Stomach smooth muscle (tissue), 2 donors: ENCODE results near the gene CERS3.

Experiments
- H3K27ac ChIP-seq: one replicate; pipeline ENCODE4 v1.7.0; 2013; ENCODE audit warnings: mild to moderate bottlenecking, low read length, inconsistent platforms
- H3K27me3 ChIP-seq, 2 donors: one replicate each; pipeline ENCODE4 v1.7.0; 2013; ENCODE audit warnings: low read length in 2 of 2; ENCODE audit not compliant: insufficient read depth in 2 of 2, control insufficient read depth in 1 of 2
- H3K36me3 ChIP-seq, 2 donors: one replicate each; pipeline ENCODE4 v1.7.0; 2013; ENCODE audit warnings: low read length in 2 of 2; ENCODE audit not compliant: control insufficient read depth in 2 of 2, insufficient read depth in 2 of 2
- H3K4me1 ChIP-seq: one replicate; pipeline ENCODE4 v1.7.0; 2013; ENCODE audit warnings: low read length; ENCODE audit not compliant: control insufficient read depth, insufficient read depth
- H3K4me3 ChIP-seq, 2 donors: one replicate each; pipeline ENCODE4 v1.7.0; 2013; ENCODE audit warnings: low read length in 2 of 2
- H3K9ac ChIP-seq, 2 donors: one replicate each; pipeline ENCODE4 v1.7.0; 2013; ENCODE audit warnings: low read length in 2 of 2, mild to moderate bottlenecking in 1 of 2
- H3K9me3 ChIP-seq, 2 donors: one replicate each; pipeline ENCODE4 v1.7.0; 2013; ENCODE audit warnings: low read length in 2 of 2; ENCODE audit not compliant: control insufficient read depth in 2 of 2
- donor health status: healthy.
- donor health status: Pancreatic carcinoma.

Gene CERS3

DNA sequence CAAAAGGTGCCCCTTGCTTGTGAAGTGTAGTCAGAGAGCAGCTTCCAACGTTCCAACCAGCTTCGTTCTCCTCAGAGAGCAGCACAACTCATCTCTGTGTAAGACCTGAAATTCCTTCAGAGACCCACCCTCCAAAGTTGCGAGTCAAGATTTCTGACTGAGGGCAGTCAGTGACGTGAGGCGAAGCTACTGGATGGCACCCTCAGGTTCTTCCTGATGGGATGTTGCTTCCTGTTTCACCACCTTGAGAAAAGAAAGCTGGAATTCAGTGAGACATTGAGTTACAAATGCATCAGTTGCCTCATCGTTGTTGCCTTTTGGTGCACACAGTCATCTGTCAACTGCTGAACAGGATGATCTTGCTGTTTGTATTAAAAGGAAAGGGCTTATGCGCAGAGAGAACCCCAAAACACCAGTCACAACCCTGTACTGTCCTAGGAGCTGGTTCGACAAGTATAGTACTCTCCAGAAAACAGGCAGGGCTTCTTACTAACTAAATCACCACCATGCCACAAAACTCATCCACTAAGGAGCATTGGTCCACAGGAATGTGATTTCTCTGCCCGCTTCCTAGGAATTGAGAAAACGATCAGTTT is at the start of gene CERS3:
CERS3 (minus strand) TSS at position 118 of the 596 bp plus-strand sequence. CDS start 27,101 bp downstream, outside the sequence.
- Histone ChIP-seq H3K4me1 (peaks cover 4% of the 10 kb centered on the region), H3K27ac (no peak within 1 kb of the TSS), H3K9ac (no peak within 1 kb of the TSS), H3K9me3 (no peaks in the 10 kb centered on the region), H3K27me3 (no peaks in the 10 kb centered on the region), H3K36me3 (no peaks in the 10 kb centered on the region), H3K4me3 (no peak within 1 kb of the TSS)

DNA sequence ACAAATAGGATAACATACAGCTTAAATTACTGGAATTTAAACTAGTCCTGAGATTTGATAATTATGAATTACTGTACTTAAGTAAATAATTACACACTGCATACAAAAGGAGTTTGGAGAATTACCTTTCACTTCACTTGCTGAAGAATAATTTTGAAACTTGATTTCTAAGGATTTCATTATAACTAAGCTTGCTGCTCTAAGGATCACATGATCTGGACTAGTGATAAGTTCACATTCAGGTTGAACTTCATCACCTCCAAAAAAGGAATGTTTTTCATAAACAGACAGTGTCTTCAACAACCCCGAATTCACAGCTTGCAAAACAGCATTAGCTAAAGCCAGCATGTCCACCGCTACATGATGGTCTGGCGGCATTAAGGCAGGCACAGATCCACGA is 44.8 kb upstream of the CERS3 start:
- H3K27me3 ChIP-seq, result no peaks in the 10 kb centered on the region
- peaks cover 8 to 10% of the 10 kb centered on the region in 2 donors for H3K36me3 ChIP-seq
- H3K27ac ChIP-seq, result no peak overlapping the region
- H3K4me1 ChIP-seq, result no peaks in the 10 kb centered on the region
- H3K9me3 ChIP-seq, result no peaks in the 10 kb centered on the region
- no peak overlapping the region for H3K4me3 ChIP-seq
- H3K9ac ChIP-seq, result no peak overlapping the region

DNA sequence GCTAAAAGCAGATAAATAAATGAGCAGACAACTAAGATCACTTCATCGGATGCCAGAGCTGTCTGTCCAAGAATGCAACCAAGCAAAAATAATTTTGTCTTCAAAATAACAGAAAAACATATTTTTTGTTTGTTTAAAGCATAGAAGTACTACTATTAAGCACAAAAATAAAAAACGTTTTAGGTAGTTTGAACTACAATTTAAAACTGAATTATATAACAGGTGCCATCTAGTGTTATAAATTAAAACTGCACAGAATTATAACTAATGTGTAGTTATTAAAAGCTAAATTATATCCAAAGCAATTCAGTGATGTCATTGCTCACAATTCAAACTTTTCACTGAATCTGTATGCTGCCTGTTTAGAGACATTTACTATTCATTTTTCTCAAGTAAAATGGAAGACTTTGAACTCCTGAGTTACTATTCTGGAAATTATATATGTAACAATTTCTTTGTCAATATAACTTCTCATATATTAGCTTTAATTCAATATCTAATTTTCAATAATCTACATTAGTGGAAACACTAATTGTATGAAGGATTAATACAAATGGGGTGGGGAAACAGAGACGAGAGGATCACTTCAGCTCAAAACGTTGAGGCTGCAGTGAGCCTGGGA is 43.7 kb upstream of the CERS3 start:
- H3K27ac ChIP-seq, result no peak overlapping the region
- no peak overlapping the region for H3K4me3 ChIP-seq
- H3K27me3 ChIP-seq, result no peaks in the 10 kb centered on the region
- H3K36me3 ChIP-seq, result peaks cover 10 to 13% of the 10 kb centered on the region in 2 donors
- no peaks in the 10 kb centered on the region for H3K9me3 ChIP-seq
- H3K4me1 ChIP-seq, result no peaks in the 10 kb centered on the region
- no peak overlapping the region for H3K9ac ChIP-seq

DNA sequence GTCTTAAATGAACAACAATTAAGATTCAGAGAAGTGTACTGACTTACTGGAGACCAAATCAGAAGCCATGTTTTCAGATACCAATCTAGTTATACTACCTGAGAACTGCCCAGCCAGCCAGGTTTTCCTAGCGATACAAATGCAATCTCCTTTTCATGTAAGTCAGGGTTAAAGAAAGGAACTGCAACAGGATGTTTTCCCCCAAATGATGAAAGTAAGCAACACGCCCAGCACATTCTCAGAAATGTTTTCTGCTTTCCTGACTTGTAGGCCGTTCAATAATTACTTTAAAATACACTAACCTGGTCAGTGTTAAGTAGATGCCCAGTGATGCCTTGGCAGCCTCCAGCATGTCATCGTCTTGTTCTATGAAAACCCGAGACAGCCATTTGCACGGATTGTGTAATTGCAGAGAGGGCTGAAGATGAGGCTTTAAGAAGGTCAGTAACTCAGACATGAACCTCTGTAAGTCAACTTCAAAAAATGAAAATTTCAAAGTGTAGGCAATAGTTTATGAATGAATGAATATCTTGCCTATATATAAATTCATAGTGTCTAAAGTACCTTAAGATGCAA is 42.9 kb upstream of the CERS3 start:
- Histone ChIP-seq H3K27me3 (no peaks in the 10 kb centered on the region), H3K9me3 (no peaks in the 10 kb centered on the region), H3K36me3 (peaks cover 10 to 13% of the 10 kb centered on the region in 2 donors), H3K27ac (no peak overlapping the region), H3K9ac (no peak overlapping the region), H3K4me1 (no peaks in the 10 kb centered on the region), H3K4me3 (no peak overlapping the region)

DNA sequence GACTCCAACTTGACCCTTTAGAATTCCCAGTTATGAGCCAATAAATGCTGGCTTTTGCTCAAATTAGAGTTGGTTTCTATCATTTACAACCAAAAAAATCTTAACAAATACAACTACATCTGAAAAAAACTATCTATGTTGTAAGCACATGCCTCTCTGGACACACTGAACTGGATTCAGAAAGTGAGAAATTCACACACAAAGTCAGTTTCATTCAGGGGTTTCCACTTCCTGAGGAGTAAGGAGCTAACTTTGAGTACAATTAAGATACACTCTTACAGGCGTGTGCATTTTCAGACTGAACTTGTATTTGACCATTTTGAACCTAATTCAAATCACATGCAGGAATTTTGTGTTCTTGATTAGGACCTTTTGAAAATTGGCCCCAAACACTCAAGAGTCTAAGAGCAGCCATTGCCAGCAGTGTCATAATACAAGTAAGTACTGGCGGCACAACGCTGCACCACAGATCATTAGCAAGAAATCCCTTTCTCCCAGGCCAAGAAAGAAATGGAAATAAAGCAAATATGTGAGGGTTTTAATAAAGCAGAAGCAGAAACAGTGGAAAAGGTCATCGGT is 42.1 kb upstream of the CERS3 start:
- Histone ChIP-seq H3K36me3 (peaks cover 10 to 16% of the 10 kb centered on the region in 2 donors), H3K9ac (no peak overlapping the region), H3K4me1 (no peaks in the 10 kb centered on the region), H3K9me3 (no peaks in the 10 kb centered on the region), H3K27me3 (no peaks in the 10 kb centered on the region), H3K4me3 (no peak overlapping the region), H3K27ac (no peak overlapping the region)

DNA sequence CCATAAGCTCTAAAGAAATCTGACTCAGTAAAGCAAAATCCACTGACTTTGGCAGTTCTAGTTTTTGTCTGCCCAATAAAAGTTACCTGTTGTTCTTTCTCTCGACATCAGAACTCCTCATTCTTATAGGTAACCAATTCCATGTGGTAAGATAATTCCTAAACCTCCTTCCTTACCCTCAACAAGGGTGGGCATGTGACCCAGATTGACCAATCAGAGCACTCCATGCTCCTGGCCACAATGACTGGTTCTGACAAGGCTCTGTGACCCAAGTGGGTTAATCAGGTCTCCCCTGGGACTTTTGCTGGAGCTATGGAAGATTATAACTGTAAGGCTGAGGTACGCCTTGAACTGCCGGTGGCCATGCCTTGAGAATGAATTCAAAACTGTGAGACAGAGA is 41.5 kb upstream of the CERS3 start:
- H3K9me3 ChIP-seq, result no peaks in the 10 kb centered on the region
- peaks cover 10 to 16% of the 10 kb centered on the region in 2 donors for H3K36me3 ChIP-seq
- no peak overlapping the region for H3K27ac ChIP-seq
- H3K4me3 ChIP-seq, result no peak overlapping the region
- no peaks in the 10 kb centered on the region for H3K27me3 ChIP-seq
- H3K4me1 ChIP-seq, result no peaks in the 10 kb centered on the region
- no peak overlapping the region for H3K9ac ChIP-seq

DNA sequence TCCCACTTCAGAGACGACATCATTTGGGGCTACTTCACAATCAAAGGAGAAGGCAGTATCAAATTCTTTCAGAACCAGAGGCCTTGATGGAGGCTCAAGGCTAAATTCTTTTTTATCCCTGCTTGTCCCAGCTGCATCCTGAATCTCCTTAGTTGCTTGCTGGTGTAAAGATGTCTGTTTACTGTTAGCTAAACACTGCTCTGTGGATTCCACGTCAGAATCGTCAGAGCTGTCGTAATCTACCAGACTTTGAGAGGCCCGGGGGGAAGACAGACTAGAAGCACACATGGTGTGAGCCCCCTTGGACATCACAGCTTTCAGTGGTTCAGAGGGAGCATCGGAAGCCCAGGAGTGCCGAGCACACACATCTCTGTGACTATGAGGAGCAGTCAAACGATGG is 40.6 kb upstream of the CERS3 start:
- no peak overlapping the region for H3K27ac ChIP-seq

DNA sequence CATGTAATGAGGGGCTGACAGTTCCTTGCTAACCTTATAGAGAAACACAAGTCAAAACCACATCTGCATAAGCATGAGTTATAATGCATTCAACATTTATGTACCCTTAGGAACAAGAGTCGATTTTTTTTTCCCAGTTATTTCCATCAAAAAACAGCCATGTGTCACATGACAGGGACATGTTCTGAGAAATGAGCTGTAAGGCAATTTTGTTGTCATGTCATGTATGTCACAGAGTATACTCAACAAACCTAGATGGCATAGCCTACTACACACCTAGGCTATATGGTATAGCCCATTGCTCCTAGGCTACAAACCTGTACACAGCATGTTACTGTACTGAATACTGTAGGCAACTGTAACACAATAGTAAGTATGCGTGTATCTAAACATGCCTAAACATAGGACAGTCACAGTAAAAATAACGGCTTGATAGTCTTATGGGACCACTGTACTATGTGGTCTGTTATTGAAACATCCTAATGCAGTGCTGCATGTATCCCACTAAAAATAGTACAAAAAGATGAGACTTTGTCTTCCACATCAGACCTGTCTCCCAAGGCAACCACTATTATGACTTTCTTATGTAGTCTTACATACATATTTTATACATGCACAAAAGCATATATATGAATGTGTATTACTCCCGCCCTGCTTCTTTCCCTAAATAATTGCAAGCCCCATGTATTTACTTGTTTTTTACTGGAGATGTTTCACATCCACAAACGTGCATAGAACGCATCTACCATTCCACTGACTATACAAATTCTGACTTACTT is 38.3 kb upstream of the CERS3 start:
- Histone ChIP-seq H3K27ac (no peak overlapping the region), H3K4me1 (no peaks in the 10 kb centered on the region), H3K9me3 (no peaks in the 10 kb centered on the region), H3K36me3 (peaks cover 6 to 10% of the 10 kb centered on the region in 2 donors), H3K9ac (no peak overlapping the region), H3K4me3 (no peak overlapping the region), H3K27me3 (no peaks in the 10 kb centered on the region)

More for the DNA sequence above, 40.6 kb upstream of the CERS3 start:
- no peaks in the 10 kb centered on the region for H3K4me1 ChIP-seq
- no peaks in the 10 kb centered on the region for H3K27me3 ChIP-seq
- no peaks in the 10 kb centered on the region for H3K9me3 ChIP-seq
- no peak overlapping the region for H3K4me3 ChIP-seq
- H3K9ac ChIP-seq, result no peak overlapping the region
- H3K36me3 ChIP-seq, result peaks cover 10 to 16% of the 10 kb centered on the region in 2 donors

DNA sequence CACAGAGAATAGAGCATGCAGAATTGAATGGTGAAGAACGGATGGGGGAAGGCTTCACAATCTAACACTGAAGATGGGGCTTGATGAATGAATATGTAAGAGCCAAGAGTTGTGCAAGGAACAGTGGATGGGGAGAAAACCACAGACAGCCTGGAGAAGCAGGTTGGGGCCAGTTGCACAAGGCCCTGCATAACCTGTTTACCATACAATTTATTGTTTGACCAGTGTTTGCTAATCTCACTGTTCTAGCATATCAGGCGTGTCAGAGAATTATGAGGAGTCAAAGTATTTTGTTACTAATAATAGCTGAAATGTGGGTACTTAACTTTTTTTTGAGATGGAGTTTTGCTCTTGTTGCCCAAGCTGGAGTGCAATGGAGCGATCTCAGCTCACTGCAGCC is 36.8 kb upstream of the CERS3 start:
- no peaks in the 10 kb centered on the region for H3K4me1 ChIP-seq

DNA sequence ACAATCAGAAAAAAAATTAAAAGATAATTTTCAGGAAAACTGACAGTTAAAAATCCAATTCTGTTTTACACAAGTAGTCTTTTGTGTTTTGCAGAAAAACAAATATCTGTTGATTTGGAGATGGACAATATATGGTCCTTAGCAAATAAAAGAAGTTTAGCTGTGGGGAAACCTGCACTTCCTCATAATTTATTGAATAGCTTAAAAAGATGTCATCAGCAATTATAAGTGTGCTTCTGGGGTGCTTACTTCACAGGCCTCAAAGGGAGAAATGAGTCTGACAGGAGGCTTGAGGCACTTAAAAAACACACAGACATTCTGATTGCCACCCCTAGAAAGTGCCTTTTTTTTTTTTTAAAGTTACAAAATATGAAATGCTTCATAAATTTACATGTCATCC is 31.6 kb upstream of the CERS3 start:
- Histone ChIP-seq H3K36me3 (no peaks in the 10 kb centered on the region), H3K4me1 (no peaks in the 10 kb centered on the region), H3K9me3 (no peaks in the 10 kb centered on the region), H3K4me3 (no peak overlapping the region), H3K9ac (no peak overlapping the region), H3K27me3 (no peaks in the 10 kb centered on the region), H3K27ac (no peak overlapping the region)

More for the DNA sequence above, 36.8 kb upstream of the CERS3 start:
- no peaks in the 10 kb centered on the region for H3K27me3 ChIP-seq
- H3K9me3 ChIP-seq, result no peaks in the 10 kb centered on the region
- H3K27ac ChIP-seq, result no peak overlapping the region
- H3K36me3 ChIP-seq, result peaks cover 0 to 8% of the 10 kb centered on the region in 2 donors
- H3K4me3 ChIP-seq, result no peak overlapping the region
- no peak overlapping the region for H3K9ac ChIP-seq
